ENCODE measurements around the gene OSBPL5.

The OSBPL5 gene

GRCh38 chr11:3120071-3120792 lies 44.9 kb downstream of the OSBPL5 start:
- no peak for FAIRE-seq

DNA sequence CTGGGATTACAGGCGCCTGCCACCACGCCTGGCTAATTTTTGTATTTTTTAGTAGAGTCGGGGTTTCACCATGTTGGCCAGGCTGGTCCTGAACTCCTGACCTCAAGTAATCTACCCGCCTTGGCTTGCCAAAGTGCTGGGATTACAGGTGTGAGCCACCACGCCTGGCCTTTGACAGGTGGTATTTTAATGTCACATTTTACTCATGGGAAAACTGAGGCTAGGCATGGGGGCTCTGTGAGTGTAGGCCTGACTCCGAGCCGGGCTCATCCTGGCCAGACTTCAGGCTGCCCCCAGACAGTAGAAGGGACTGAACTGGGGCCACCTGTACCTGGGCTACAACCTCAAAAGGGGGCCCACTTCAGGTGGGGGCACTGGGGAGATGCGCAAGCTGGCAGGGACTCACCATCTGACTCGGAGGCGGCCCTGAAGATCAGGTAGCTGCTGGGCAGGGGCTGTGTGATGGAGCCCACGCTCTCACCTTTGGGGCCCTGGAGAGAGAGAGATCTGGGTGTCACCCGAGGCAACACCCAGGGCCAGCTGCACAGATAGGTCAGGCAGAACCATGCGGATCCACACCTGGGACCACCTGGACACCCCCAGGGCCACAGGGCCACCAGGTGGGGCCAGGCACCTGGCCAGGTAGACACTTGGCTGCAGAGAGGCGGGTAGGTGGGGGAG lies 45.8 kb downstream of the OSBPL5 start:
- no peak for FAIRE-seq

DNA sequence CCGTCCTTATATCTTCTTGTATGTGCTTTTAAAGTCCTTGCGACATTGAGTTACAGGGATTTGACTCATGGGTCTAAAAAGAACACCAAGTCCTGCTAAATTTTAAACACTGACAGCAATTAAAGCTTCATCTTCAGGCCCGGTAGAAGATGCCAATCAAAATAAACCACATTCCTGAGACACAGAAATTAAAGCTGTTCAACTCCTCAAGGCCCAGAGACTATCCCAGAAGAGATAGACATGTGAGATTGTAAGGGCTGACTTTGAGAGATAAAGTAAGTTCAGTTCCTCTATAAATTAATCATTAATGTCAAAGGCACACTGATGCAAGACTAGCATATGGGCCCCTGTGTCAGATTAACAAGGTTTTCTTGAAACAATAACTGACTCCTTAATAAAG lies 49.8 kb downstream of the OSBPL5 start:
- no peak for FAIRE-seq

GRCh38 chr11:3113661-3114060 lies 51.4 kb downstream of the OSBPL5 start:
- FAIRE-seq, result peak; percentile 82

- FAIRE-seq, result no peak
These were observed 53.0 kb downstream of the OSBPL5 start for GRCh38 chr11:3111919-3112690.

DNA sequence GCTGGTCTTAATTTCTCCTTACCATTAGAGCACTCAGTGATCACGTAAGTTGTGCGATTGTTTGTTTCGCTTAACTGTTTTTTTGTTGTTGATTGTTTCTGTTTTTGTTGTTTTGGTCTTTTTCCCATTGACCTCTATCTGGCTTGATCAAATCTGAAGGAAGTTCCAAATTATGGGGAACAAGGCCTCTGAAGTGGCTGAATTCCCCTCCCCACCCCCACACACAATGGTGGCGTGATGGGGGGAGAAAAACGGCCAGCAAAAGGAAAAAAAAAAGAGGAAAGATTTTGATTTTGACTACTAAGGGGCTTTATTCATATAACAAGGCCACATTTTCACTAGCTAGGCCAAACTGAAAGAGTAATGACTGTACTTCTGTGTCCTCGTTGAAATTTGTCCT lies 53.6 kb downstream of the OSBPL5 start:
- FAIRE-seq, result no peak

GRCh38 chr11:3109921-3110706 lies 55.0 kb downstream of the OSBPL5 start:
- FAIRE-seq, result no peak

GRCh38 chr11:3109434-3109833 lies 55.7 kb downstream of the OSBPL5 start:
- FAIRE-seq, result no peak

DNA sequence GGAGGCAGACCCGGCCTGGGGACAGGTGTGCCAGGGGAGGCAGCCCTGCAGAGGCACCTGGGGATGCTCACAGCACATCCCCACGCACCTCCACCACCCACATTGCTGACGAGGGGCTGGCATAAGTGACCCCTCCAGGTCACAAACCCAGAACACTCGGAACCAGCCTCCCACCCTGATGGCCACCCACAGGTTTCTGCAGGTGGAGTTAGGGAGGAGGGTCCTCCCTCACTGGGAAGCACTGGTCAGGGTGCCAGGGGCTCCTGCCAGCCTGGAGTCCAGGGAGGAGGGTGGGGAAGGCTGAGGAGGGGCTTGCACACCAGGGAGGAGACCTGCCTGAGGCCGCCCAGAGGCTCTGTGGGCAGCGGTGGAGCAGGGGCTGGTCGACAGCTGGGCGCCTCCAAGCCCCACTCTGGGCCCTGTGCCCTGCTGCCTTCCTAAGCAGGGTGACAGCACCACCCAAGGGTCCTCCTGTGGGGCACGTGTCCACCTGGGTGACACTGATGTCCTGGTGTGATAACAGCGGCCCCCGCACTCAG lies 56.9 kb downstream of the OSBPL5 start:
- FAIRE-seq, result no peak

- no peak for FAIRE-seq
These were observed 57.4 kb downstream of the OSBPL5 start for GRCh38 chr11:3107608-3108182.

DNA sequence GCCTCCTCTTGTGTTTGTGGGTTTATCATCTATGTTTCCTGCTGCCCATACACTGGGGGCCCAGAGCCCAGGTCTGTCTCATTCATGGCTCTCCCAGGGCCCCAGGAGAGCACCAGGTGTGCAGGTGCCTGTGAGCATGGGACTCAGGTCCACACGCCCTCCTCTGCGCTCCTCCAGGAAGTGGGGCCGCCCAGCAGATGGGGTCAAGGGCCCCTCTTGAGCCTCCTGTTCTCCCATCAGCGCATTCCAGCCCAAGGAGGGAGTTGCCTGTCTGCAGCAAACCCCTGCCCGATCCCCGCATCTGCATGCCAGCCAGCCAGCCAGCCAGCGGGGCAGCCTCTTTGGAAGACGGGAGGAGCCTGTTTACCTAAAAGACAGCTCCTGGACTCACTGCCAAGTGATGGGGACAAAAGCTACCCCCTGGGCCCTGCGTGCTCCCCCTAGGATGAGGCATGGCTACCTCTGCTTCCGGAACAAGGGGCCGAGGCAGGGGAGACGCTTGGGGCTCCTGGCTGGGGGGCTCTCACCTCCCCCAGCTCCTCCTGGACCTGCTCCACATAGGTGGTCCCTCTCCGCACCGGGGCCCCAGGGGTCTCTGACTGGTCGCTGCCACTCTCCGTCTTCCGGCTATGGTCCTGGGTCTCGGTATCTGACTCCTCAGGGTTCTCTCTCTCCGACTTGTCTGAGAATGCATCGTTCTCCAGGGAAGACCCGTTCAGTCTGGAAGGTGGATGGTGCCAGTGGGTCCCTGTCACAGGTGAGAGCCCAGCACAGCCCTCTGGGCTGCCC lies 58.2 kb downstream of the OSBPL5 start:
- FAIRE-seq, result no peak

GRCh38 chr11:3105791-3106735 lies 59.0 kb downstream of the OSBPL5 start:
- FAIRE-seq, result no peak

DNA sequence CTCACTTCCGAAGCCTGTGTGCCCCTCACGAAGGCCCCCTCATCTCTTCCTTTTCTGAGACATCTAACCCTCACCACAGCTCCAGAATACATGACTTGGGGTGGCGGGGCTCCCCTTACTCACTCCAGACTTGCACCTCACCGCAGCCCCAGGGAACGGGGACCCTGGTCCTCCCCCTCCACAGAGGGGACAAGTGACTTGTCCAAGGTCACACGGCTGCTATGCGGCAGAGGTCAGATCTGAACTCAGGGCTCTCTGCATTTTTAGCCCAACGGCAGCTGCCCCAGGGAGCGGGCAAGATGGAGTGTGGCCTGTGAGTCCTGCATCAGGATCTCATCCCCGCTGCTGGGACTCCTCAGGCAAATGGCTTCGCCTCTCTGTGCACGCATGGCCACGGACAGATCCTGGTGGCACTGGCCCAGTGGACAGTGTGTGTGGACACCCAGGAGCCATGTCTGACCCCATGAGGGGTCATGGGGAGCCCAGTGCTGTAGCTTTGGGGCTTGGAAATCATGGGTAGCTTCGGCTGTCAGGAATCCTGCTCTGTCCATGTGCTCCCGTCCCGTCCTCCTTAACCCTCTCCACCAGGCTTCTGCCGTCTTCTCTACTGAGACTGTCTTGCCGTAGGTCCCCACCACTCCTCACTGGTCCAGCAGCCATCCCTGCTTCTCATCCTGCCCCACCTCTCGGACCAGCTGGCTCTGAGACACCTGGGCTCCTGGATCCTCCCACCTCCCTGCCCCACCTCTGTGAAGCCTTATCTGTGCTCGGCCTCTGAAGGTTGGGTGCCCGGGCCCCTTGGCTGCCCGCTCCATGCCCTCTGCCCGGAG lies 59.9 kb downstream of the OSBPL5 start:
- FAIRE-seq, result no peak

GRCh38 chr11:3104051-3104714 lies 60.9 kb downstream of the OSBPL5 start:
- no peak for FAIRE-seq

DNA sequence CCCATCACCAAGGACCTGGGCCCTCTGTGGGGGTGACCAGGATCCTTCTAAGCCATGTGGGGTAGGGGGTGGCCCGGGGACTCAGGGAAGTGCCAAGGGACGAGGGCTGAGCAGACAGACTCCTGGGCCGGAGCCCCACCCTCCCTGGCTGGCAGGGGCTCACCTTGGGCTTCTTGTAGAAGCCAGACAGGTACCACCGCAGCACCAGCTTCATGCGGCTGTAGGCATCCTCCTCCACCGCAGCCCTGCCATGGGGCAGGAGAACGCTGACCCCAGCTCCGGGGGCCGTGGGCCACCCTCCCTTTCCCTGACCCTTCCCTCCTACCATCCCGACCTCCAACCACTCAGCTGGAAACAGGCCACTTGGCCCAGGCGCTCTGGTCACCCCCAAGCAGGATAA lies 62.0 kb downstream of the OSBPL5 start:
- no peak for FAIRE-seq

DNA sequence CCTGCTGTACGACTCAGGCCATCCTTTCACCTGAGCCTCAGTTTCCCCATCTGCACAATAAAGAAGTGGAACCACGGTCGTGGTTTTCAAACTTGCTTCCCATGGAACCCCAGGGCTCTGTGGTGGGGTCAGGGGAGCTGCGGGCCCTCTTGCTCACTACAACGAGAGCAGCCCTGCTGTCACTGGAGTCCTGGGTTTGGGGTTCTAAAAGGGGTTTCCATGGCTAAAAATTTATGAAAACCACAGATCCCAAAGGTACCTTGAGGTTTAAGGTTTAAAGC lies 62.5 kb downstream of the OSBPL5 start:
- no peak for FAIRE-seq

DNA sequence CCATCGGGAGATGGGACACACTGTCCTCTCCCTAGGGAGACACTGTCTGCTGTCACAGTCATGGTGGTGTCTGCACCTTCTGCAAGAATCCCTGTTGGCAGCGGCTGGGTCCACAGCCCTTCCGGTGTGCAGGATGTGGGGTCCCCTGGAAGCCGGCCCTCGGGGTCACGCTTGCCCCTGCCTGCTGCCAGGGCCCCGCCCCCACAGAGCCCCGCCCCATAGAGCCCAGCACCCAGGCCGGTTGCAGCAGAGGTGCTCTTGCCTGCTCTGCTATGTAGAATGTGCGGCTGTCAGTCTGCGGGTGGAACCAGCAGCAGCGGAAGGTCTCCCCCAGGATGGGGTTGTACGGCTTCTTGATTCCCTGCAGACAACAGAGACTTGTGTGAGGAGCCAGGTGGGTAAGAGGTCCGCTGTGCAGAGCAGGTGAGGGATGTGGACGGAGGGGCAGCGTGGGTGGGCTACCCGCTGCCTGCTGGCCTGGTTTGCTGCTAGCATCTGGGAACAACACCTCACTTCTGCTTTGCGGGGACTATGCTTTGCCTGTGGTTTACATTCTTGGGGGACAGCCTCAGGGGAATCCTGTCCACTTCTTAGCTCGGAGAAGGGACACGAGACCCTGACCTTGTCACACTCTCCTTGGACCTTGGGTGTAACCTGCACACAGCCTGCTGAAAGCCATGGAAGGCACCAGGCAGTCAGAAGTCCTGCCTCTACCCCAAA lies 63.0 kb downstream of the OSBPL5 start:
- FAIRE-seq, result no peak

DNA sequence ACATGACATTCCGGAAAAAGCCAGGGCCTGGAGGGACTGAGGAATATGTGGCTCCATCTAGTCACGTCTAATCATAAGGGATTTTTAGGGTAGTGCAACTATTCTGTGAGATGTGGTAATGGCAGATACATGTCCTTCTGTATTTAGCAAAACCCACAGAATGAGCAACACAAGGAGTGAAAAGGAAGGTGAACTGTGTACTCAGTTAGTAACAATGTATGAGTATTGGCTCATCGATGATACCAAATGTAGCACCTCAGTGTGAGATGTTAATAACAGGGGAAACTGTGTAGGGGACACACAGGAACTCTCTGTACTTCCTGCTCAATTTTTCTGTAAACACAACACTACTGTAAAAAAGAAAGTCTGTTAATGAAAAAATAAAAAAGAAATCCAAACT lies 65.9 kb downstream of the OSBPL5 start:
- no peak for FAIRE-seq

Measured in colon (tissue), 2 donors.